Measurements from ENCODE around the gene ARPC2.

The ARPC2 gene

DNA sequence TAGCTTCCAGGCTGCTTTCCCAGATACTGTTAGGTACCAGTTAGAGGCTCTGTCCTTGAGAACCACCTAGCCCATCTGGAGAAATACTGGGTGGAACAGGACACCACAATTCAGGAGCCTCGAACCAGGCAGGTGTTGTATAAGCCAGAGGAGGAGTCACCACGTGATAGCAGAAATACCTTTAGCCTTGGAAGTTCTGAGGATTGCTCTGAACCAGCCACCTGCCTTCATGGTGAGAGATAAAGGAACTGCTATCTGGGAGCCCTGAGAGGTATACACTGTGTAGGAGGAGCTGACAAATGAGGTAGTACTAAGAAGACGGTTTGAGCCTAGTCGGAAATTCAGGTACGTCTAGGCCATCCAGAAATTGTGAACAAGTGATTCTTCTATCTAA lies 36.2 kb downstream of the ARPC2 start:
- no peak for DNase-seq (ENCODE audit: low spot score)
- no peaks in the 10 kb centered on the region for H3K79me1 ChIP-seq (ENCODE audit: low read depth, low read length)
- H3K9ac ChIP-seq (ENCODE audit: low read depth, low read length, poor library complexity), result no peak overlapping the region
- peaks cover 44 to 84% of the 10 kb centered on the region in 2 donors for H3K36me3 ChIP-seq (replicated peaks in 1 of 2; ENCODE audit: control insufficient read depth in 2 of 2, insufficient read depth in 2 of 2, low read length in 2 of 2)
- H3K4ac ChIP-seq (ENCODE audit: low read length), result no peak overlapping the region
- H4K8ac ChIP-seq (ENCODE audit: low read depth, low read length), result no peak overlapping the region
- H3K9me3 ChIP-seq (replicated peaks in 1 of 2; ENCODE audit: control insufficient read depth in 2 of 2, insufficient read depth in 1 of 2, low read depth in 1 of 2, low read length in 2 of 2), result no peaks in the 10 kb centered on the region
- H2BK5ac ChIP-seq (ENCODE audit: low read length), result no peak overlapping the region
- H2AFZ ChIP-seq (ENCODE audit: low read length), result no peak overlapping the region
- H2BK120ac ChIP-seq (ENCODE audit: low read depth, low read length), result no peak overlapping the region
- H2AK5ac ChIP-seq (ENCODE audit: low read depth, low read length), result no peak overlapping the region
- H4K91ac ChIP-seq (ENCODE audit: low read depth, low read length, poor library complexity), result no peak overlapping the region
- no peaks in the 10 kb centered on the region for H3K27me3 ChIP-seq (ENCODE audit: control insufficient read depth in 3 of 3, insufficient read depth in 3 of 3, low read depth in 1 of 3, low read length in 3 of 3)
- H2BK15ac ChIP-seq (ENCODE audit: low read length), result no peak overlapping the region
- H3K18ac ChIP-seq (ENCODE audit: low read length), result no peak overlapping the region
- H3K14ac ChIP-seq (ENCODE audit: low read length), result no peak overlapping the region
- H2BK12ac ChIP-seq (ENCODE audit: low read length), result no peak overlapping the region
- H3K4me2 ChIP-seq (ENCODE audit: insufficient read depth, low read length, poor library complexity, severe bottlenecking), result no peak overlapping the region
- H3K27ac ChIP-seq (replicated peaks; ENCODE audit: low read length), result no peak overlapping the region
- H3K23ac ChIP-seq (ENCODE audit: low read depth, low read length, poor library complexity), result no peak overlapping the region
- no peak overlapping the region for H3K4me3 ChIP-seq (ENCODE audit: low read length in 2 of 2)
- no peaks in the 10 kb centered on the region for H3K4me1 ChIP-seq (ENCODE audit: control insufficient read depth in 2 of 2, insufficient read depth in 1 of 2, low read depth in 1 of 2, low read length in 2 of 2)
- WGBS, 2 donors (ENCODE audit: extremely low coverage in 2 of 2, insufficient read length in 2 of 2, insufficient replicate concordance in 1 of 2), result no CpG with 5 or more reads among the region's 5 CpGs

DNA sequence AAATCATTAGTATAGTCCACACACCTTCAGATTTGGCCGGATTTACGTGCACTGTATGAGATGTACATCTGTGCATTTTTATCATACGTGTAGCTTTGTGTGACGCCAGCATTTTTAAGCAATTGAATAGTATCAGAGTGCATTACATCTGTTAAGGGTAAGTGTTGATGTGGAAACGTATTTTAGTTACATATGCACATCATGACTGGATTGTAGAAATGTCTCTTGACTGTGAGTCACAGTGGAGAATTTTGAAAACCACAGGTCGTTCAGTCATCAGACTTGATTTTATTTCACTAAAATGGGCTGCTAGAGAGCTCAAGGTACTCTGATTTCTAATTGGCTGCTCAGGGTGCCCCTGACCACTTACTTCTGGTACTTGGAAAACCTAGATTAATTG lies 38.5 kb downstream of the ARPC2 start:
- Histone ChIP-seq H2BK120ac (ENCODE audit: low read depth, low read length) (no peak overlapping the region), H3K27me3 (ENCODE audit: control insufficient read depth in 3 of 3, insufficient read depth in 3 of 3, low read depth in 1 of 3, low read length in 3 of 3) (no peaks in the 10 kb centered on the region), H4K8ac (ENCODE audit: low read depth, low read length) (no peak overlapping the region), H2AK5ac (ENCODE audit: low read depth, low read length) (no peak overlapping the region), H4K91ac (ENCODE audit: low read depth, low read length, poor library complexity) (no peak overlapping the region), H3K4ac (ENCODE audit: low read length) (no peak overlapping the region), H3K14ac (ENCODE audit: low read length) (no peak overlapping the region), H3K4me1 (ENCODE audit: control insufficient read depth in 2 of 2, insufficient read depth in 1 of 2, low read depth in 1 of 2, low read length in 2 of 2) (peaks cover 2 to 6% of the 10 kb centered on the region in 2 donors), H3K4me3 (ENCODE audit: low read length in 2 of 2) (no peak overlapping the region), H3K27ac (replicated peaks; ENCODE audit: low read length) (no peak overlapping the region), H3K18ac (ENCODE audit: low read length) (no peak overlapping the region), H2BK12ac (ENCODE audit: low read length) (no peak overlapping the region), H3K36me3 (replicated peaks in 1 of 2; ENCODE audit: control insufficient read depth in 2 of 2, insufficient read depth in 2 of 2, low read length in 2 of 2) (peaks cover 27 to 63% of the 10 kb centered on the region in 2 donors), H2BK5ac (ENCODE audit: low read length) (no peak overlapping the region), H3K79me1 (ENCODE audit: low read depth, low read length) (no peaks in the 10 kb centered on the region), H3K23ac (ENCODE audit: low read depth, low read length, poor library complexity) (no peak overlapping the region), H2AFZ (ENCODE audit: low read length) (no peak overlapping the region), H2BK15ac (ENCODE audit: low read length) (no peak overlapping the region), H3K9me3 (replicated peaks in 1 of 2; ENCODE audit: control insufficient read depth in 2 of 2, insufficient read depth in 1 of 2, low read depth in 1 of 2, low read length in 2 of 2) (no peaks in the 10 kb centered on the region), H3K9ac (ENCODE audit: low read depth, low read length, poor library complexity) (no peak overlapping the region), H3K4me2 (ENCODE audit: insufficient read depth, low read length, poor library complexity, severe bottlenecking) (no peak overlapping the region)
- no peak for DNase-seq (ENCODE audit: low spot score)
- WGBS, 2 donors (ENCODE audit: extremely low coverage in 2 of 2, insufficient read length in 2 of 2, insufficient replicate concordance in 1 of 2), result no CpG with 5 or more reads among the region's 6 CpGs

DNA sequence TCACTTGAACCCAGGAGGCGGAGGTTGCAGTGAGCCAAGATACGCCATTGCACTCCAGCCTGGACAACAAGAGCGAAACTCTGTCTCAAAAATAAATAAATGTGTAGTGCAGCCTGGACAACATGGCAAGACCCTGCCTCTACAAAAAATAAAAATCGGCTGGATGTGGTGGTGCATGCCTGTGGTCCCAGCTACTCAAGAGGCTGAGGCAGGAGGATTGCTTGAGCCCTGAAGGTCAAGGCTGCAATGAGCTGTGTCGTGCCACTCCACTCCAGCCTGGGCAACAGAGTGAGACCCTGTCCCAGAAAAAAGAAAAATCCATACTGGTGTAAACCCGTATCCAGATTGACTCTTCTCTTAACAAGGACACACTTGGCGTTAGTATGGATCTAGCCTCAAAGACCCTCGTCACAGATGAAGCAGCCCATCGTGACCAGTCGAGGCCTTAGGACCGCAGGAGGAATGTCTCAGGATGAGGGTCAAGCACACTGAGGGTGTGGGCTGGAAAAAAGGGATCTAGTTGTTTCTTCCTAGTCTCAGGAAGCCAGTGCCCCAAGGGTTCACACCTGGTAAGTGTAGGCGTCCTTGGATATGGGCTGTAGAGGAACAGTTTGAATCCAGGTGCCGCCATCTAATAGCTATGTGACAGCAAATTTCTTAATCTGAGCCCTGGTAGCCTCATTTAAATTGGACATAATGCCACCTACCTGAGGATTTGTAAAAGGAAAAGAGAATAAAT lies 39.8 kb downstream of the ARPC2 start:
- no peak overlapping the region for H2BK5ac ChIP-seq (ENCODE audit: low read length)
- H3K4me2 ChIP-seq (ENCODE audit: insufficient read depth, low read length, poor library complexity, severe bottlenecking), result no peak overlapping the region
- H3K4ac ChIP-seq (ENCODE audit: low read length), result no peak overlapping the region
- H2BK12ac ChIP-seq (ENCODE audit: low read length), result no peak overlapping the region
- no peak overlapping the region for H3K27ac ChIP-seq (replicated peaks; ENCODE audit: low read length)
- H3K27me3 ChIP-seq (ENCODE audit: control insufficient read depth in 3 of 3, insufficient read depth in 3 of 3, low read depth in 1 of 3, low read length in 3 of 3), result no peaks in the 10 kb centered on the region
- no peak overlapping the region for H3K14ac ChIP-seq (ENCODE audit: low read length)
- no peak overlapping the region for H3K9ac ChIP-seq (ENCODE audit: low read depth, low read length, poor library complexity)
- no peaks in the 10 kb centered on the region for H3K79me1 ChIP-seq (ENCODE audit: low read depth, low read length)
- no peak overlapping the region for H3K23ac ChIP-seq (ENCODE audit: low read depth, low read length, poor library complexity)
- H3K4me1 ChIP-seq (ENCODE audit: control insufficient read depth in 2 of 2, insufficient read depth in 1 of 2, low read depth in 1 of 2, low read length in 2 of 2), result peaks cover 11 to 19% of the 10 kb centered on the region in 2 donors
- H2AFZ ChIP-seq (ENCODE audit: low read length), result no peak overlapping the region
- H2BK15ac ChIP-seq (ENCODE audit: low read length), result no peak overlapping the region
- peaks cover 0 to under 1% of the 10 kb centered on the region in 2 donors for H3K9me3 ChIP-seq (replicated peaks in 1 of 2; ENCODE audit: control insufficient read depth in 2 of 2, insufficient read depth in 1 of 2, low read depth in 1 of 2, low read length in 2 of 2)
- H3K4me3 ChIP-seq (ENCODE audit: low read length in 2 of 2), result no peak overlapping the region
- H2AK5ac ChIP-seq (ENCODE audit: low read depth, low read length), result no peak overlapping the region
- H2BK120ac ChIP-seq (ENCODE audit: low read depth, low read length), result no peak overlapping the region
- no CpG with 5 or more reads among the region's 13 CpGs for WGBS, 2 donors (ENCODE audit: extremely low coverage in 2 of 2, insufficient read length in 2 of 2, insufficient replicate concordance in 1 of 2)
- H4K91ac ChIP-seq (ENCODE audit: low read depth, low read length, poor library complexity), result no peak overlapping the region
- no peak for DNase-seq (ENCODE audit: low spot score)
- H4K8ac ChIP-seq (ENCODE audit: low read depth, low read length), result no peak overlapping the region
- H3K36me3 ChIP-seq (replicated peaks in 1 of 2; ENCODE audit: control insufficient read depth in 2 of 2, insufficient read depth in 2 of 2, low read length in 2 of 2), result peaks cover 20 to 49% of the 10 kb centered on the region in 2 donors
- H3K18ac ChIP-seq (ENCODE audit: low read length), result no peak overlapping the region

DNA sequence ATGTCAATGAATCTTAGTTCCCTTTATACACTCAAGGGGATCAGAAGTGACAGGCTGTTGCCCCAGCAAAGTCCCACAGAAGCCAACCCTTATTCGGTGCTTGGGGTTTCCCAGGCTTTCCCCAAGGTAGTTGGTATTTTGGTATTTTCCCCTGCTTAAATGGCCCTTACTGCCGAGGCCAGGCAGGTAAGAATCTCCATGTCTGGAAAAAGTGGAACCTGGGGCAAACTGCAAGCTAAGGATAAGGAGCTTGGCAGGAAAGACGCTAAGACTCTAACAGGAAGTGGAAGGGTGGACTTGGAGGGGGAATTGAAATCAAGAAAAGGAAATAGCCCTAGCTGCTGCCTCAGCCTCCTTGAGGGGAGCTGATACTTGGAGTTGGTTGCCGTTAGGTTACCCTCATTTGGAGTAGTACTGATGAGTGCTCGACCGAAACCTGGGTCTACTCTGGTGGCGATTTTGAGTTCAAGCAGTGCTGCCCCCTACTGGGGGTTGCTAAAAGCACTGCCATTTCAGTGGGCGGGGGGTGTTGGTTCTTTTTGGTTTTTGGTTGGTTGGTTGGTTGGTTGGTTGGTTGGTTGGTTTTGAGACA lies 40.5 kb downstream of the ARPC2 start:
- Histone ChIP-seq H2BK12ac (ENCODE audit: low read length) (no peak overlapping the region), H3K27ac (replicated peaks; ENCODE audit: low read length) (no peak overlapping the region)
- DNase-seq (ENCODE audit: low spot score), result no peak

More for the DNA sequence above, 40.5 kb downstream of the ARPC2 start:
- H3K4me3 ChIP-seq (ENCODE audit: low read length in 2 of 2), result no peak overlapping the region
- H2BK120ac ChIP-seq (ENCODE audit: low read depth, low read length), result no peak overlapping the region
- H2AFZ ChIP-seq (ENCODE audit: low read length), result no peak overlapping the region
- no peak overlapping the region for H2BK15ac ChIP-seq (ENCODE audit: low read length)
- H3K23ac ChIP-seq (ENCODE audit: low read depth, low read length, poor library complexity), result no peak overlapping the region
- H4K91ac ChIP-seq (ENCODE audit: low read depth, low read length, poor library complexity), result no peak overlapping the region
- no peak overlapping the region for H3K4me2 ChIP-seq (ENCODE audit: insufficient read depth, low read length, poor library complexity, severe bottlenecking)
- peaks cover 0 to 2% of the 10 kb centered on the region in 2 donors for H3K9me3 ChIP-seq (replicated peaks in 1 of 2; ENCODE audit: control insufficient read depth in 2 of 2, insufficient read depth in 1 of 2, low read depth in 1 of 2, low read length in 2 of 2)
- no peak overlapping the region for H3K9ac ChIP-seq (ENCODE audit: low read depth, low read length, poor library complexity)
- no CpG with 5 or more reads among the region's 8 CpGs for WGBS, 2 donors (ENCODE audit: extremely low coverage in 2 of 2, insufficient read length in 2 of 2, insufficient replicate concordance in 1 of 2)
- no peaks in the 10 kb centered on the region for H3K79me1 ChIP-seq (ENCODE audit: low read depth, low read length)
- peaks cover 15 to 42% of the 10 kb centered on the region in 2 donors for H3K36me3 ChIP-seq (replicated peaks in 1 of 2; ENCODE audit: control insufficient read depth in 2 of 2, insufficient read depth in 2 of 2, low read length in 2 of 2)
- peaks cover 15 to 24% of the 10 kb centered on the region in 2 donors for H3K4me1 ChIP-seq (ENCODE audit: control insufficient read depth in 2 of 2, insufficient read depth in 1 of 2, low read depth in 1 of 2, low read length in 2 of 2)
- H3K14ac ChIP-seq (ENCODE audit: low read length), result no peak overlapping the region
- H2BK5ac ChIP-seq (ENCODE audit: low read length), result no peak overlapping the region
- H3K27me3 ChIP-seq (ENCODE audit: control insufficient read depth in 3 of 3, insufficient read depth in 3 of 3, low read depth in 1 of 3, low read length in 3 of 3), result peaks cover 0 to 2% (median 0%) of the 10 kb centered on the region in 3 experiments
- H3K4ac ChIP-seq (ENCODE audit: low read length), result no peak overlapping the region
- no peak overlapping the region for H2AK5ac ChIP-seq (ENCODE audit: low read depth, low read length)
- H3K18ac ChIP-seq (ENCODE audit: low read length), result no peak overlapping the region
- no peak overlapping the region for H4K8ac ChIP-seq (ENCODE audit: low read depth, low read length)

All from neuronal stem cell (in vitro differentiated cells).